Measurements from ENCODE around the gene ZDHHC14. TPM values are rescaled to one million over a fixed set of nuclear protein-coding genes. Genes with fewer than 3 reads are reported as not detected.

Gene ZDHHC14
- total RNA-seq, 1 experiment from 2014 or later = 1.7 TPM

GRCh38 chr6:157522472-157522871, 141.5 kb downstream of the ZDHHC14 start:
- Histone ChIP-seq H3K4me2 (ENCODE audit: insufficient read depth, insufficient read length, low read length) (no peak overlapping the region), H2BK15ac (ENCODE audit: low read depth, low read length) (no peak overlapping the region), H3K23me2 (ENCODE audit: insufficient read length, low read depth, low read length, poor library complexity, severe bottlenecking) (no peaks in the 10 kb centered on the region), H4K8ac (replicated peaks; ENCODE audit: insufficient read length, low read depth, low read length) (no peak overlapping the region), H2AFZ (ENCODE audit: low read length) (no peak overlapping the region), H4K20me1 (ENCODE audit: control insufficient read depth, insufficient read depth, insufficient read length) (no peaks in the 10 kb centered on the region), H2BK120ac (ENCODE audit: low read depth, low read length, poor library complexity, severe bottlenecking) (no peak overlapping the region), H4K91ac (ENCODE audit: insufficient read length, low read depth, low read length) (no peak overlapping the region), H3K23ac (ENCODE audit: insufficient read length, low read depth, low read length) (no peak overlapping the region), H2BK5ac (ENCODE audit: insufficient read length, low read length) (no peak overlapping the region), H3K14ac (ENCODE audit: insufficient read depth, low read length) (no peak overlapping the region), H3K27me3 (ENCODE audit: insufficient read depth, low read length) (no peaks in the 10 kb centered on the region), H3K9ac (ENCODE audit: extremely low read depth, insufficient read length, low read length) (no peak overlapping the region), H2BK12ac (ENCODE audit: insufficient read length, low read depth, low read length) (no peak overlapping the region), H3K79me2 (ENCODE audit: insufficient read depth, low read length) (no peaks in the 10 kb centered on the region), H3K56ac (ENCODE audit: insufficient read length, low read depth, low read length) (no peak overlapping the region), H3K4ac (ENCODE audit: low read depth, low read length) (no peak overlapping the region), H3T11ph (ENCODE audit: low read length) (no peak overlapping the region), H3K79me1 (ENCODE audit: insufficient read depth, low read depth, low read length, poor library complexity, severe bottlenecking) (no peaks in the 10 kb centered on the region), H3K9me3 (ENCODE audit: control insufficient read depth, low read depth, low read length) (no peaks in the 10 kb centered on the region), H3K4me1 (ENCODE audit: insufficient read depth, low read length) (no peaks in the 10 kb centered on the region), H2AK5ac (ENCODE audit: insufficient read length, low read length) (no peak overlapping the region), H4K5ac (ENCODE audit: insufficient read length, low read depth, low read length) (no peak overlapping the region), H3K18ac (ENCODE audit: insufficient read length, low read depth, low read length) (no peak overlapping the region), H3K27ac (ENCODE audit: insufficient read length, low read depth, low read length) (no peak overlapping the region), H2BK20ac (ENCODE audit: low read depth, low read length, poor library complexity, severe bottlenecking) (no peak overlapping the region)
- peaks cover 14 to 20% of the 10 kb centered on the region in 2 experiments for H3K4me1 Mint-ChIP-seq
- H3K27ac Mint-ChIP-seq = no peak overlapping the region
- TF ChIP-seq, protein P1, sequence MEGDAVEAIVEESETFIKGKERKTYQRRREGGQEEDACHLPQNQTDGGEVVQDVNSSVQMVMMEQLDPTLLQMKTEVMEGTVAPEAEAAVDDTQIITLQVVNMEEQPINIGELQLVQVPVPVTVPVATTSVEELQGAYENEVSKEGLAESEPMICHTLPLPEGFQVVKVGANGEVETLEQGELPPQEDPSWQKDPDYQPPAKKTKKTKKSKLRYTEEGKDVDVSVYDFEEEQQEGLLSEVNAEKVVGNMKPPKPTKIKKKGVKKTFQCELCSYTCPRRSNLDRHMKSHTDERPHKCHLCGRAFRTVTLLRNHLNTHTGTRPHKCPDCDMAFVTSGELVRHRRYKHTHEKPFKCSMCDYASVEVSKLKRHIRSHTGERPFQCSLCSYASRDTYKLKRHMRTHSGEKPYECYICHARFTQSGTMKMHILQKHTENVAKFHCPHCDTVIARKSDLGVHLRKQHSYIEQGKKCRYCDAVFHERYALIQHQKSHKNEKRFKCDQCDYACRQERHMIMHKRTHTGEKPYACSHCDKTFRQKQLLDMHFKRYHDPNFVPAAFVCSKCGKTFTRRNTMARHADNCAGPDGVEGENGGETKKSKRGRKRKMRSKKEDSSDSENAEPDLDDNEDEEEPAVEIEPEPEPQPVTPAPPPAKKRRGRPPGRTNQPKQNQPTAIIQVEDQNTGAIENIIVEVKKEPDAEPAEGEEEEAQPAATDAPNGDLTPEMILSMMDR (conservative IDR thresholded peaks at IDR 0.05) = no peak
- no peaks in the 10 kb centered on the region for H3K36me3 Mint-ChIP-seq (ENCODE audit: insufficient read depth in 1 of 3, low read depth in 3 of 3)
- WGBS (ENCODE audit: extremely low coverage, insufficient read length, low lambda C conversion rate) = no CpG with 5 or more reads among the region's 1 CpG
- no peaks in the 10 kb centered on the region; the same call in 1 of the 2 replicates for H3K27me3 Mint-ChIP-seq (ENCODE audit: low read depth)
- H3K9me3 Mint-ChIP-seq = peaks cover 0 to 4% of the 10 kb centered on the region in 2 experiments; a peak in 2 of 5 replicates
- no peak for DNase-seq
- no peak overlapping the region for H3K4me3 Mint-ChIP-seq

Data from H9 (cell line).